ENCODE data around the gene DHRS7.

GRCh38 chr14:60214003-60214402, 48.8 kb upstream of the DHRS7 start:
- TF ChIP-seq, protein P1, sequence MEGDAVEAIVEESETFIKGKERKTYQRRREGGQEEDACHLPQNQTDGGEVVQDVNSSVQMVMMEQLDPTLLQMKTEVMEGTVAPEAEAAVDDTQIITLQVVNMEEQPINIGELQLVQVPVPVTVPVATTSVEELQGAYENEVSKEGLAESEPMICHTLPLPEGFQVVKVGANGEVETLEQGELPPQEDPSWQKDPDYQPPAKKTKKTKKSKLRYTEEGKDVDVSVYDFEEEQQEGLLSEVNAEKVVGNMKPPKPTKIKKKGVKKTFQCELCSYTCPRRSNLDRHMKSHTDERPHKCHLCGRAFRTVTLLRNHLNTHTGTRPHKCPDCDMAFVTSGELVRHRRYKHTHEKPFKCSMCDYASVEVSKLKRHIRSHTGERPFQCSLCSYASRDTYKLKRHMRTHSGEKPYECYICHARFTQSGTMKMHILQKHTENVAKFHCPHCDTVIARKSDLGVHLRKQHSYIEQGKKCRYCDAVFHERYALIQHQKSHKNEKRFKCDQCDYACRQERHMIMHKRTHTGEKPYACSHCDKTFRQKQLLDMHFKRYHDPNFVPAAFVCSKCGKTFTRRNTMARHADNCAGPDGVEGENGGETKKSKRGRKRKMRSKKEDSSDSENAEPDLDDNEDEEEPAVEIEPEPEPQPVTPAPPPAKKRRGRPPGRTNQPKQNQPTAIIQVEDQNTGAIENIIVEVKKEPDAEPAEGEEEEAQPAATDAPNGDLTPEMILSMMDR (conservative IDR thresholded peaks at IDR 0.05; ENCODE audit: low read length) = no peak
- TF ChIP-seq EZH2phosphoT487 (IDR thresholded peaks at IDR 0.05; ENCODE audit: borderline replicate concordance) = no peak
